Measurements from ENCODE around the gene KLHDC1.
"Not testable (repeated sequence)": the region's sequence is repeated elsewhere in the genome, so short reads cannot be mapped to it uniquely, and the experiment has no call there.

The KLHDC1 gene

GRCh38 chr14:49720744-49721143 is 27.8 kb downstream of the KLHDC1 start:
- Histone ChIP-seq H3K36me3 (ENCODE audit: insufficient read depth, low read length) (no peaks in the 10 kb centered on the region), H3K4me1 (ENCODE audit: insufficient read depth, low read length) (no peaks in the 10 kb centered on the region), H2AFZ (ENCODE audit: low read depth, low read length) (no peak overlapping the region), H3K79me2 (ENCODE audit: insufficient read depth, low read length) (no peaks in the 10 kb centered on the region), H3K4me3 (ENCODE audit: low read depth in 1 of 2, low read length in 2 of 2) (no peak overlapping the region), H4K20me1 (ENCODE audit: insufficient read depth, low read length) (no peaks in the 10 kb centered on the region), H3K9ac (ENCODE audit: low read depth, low read length) (no peak overlapping the region), H3K27me3 (ENCODE audit: insufficient read depth, low read length, poor library complexity) (no peaks in the 10 kb centered on the region), H3K27ac (ENCODE audit: low read length) (no peak overlapping the region), H3K4me2 (ENCODE audit: insufficient read depth, low read length) (no peak overlapping the region), H3K9me3 (ENCODE audit: insufficient read depth, low read length, severe bottlenecking) (no peaks in the 10 kb centered on the region)
- ATAC-seq (ENCODE audit: insufficient read depth, low read depth), result no peak
- no peak for DNase-seq
- TF ChIP-seq CTCF (IDR thresholded peaks at IDR 0.05; ENCODE audit: borderline replicate concordance, extremely low read depth, low read length, poor library complexity, severe bottlenecking) (no peak), EZH2 (IDR thresholded peaks at IDR 0.05; ENCODE audit: borderline replicate concordance, low read depth, low read length, severe bottlenecking) (no peak)

- not testable (repeated sequence) for H3K79me2 ChIP-seq (ENCODE audit: insufficient read depth, low read length); H3K4me1 ChIP-seq (ENCODE audit: insufficient read depth, low read length); H3K36me3 ChIP-seq (ENCODE audit: insufficient read depth, low read length); H3K9me3 ChIP-seq (ENCODE audit: insufficient read depth, low read length, severe bottlenecking); H3K27me3 ChIP-seq (ENCODE audit: insufficient read depth, low read length, poor library complexity); H3K9ac ChIP-seq (ENCODE audit: low read depth, low read length); H3K4me2 ChIP-seq (ENCODE audit: insufficient read depth, low read length); H3K4me3 ChIP-seq (ENCODE audit: low read depth in 1 of 2, low read length in 2 of 2); H4K20me1 ChIP-seq (ENCODE audit: insufficient read depth, low read length); DNase-seq; H3K27ac ChIP-seq (ENCODE audit: low read length); ATAC-seq (ENCODE audit: insufficient read depth, low read depth); H2AFZ ChIP-seq (ENCODE audit: low read depth, low read length)
Measured at GRCh38 chr14:49721733-49722435, 29.0 kb downstream of the KLHDC1 start.

DNA sequence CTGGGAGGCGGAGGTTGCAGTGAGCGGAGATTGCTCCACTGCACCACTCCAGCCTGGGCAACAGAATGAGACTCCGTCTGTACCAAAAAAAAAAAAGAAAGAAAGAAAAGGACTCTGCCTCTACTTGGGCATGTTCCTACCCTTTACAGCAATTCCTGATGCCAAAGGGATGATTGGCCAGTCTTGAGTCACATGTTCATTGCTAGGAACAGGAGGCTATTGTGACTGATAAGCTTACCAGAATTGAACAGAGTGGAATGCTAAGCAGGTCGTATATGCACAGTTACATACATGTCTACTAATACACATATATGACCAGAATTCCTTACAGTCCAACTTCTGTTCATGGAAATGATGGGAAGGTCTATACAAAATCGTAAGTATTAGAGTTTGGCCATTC is 34.3 kb downstream of the KLHDC1 start:
- no peaks in the 10 kb centered on the region for H3K9me3 ChIP-seq (ENCODE audit: insufficient read depth, low read length, severe bottlenecking)
- no peaks in the 10 kb centered on the region for H3K27me3 ChIP-seq (ENCODE audit: insufficient read depth, low read length, poor library complexity)
- H3K4me1 ChIP-seq (ENCODE audit: insufficient read depth, low read length), result no peaks in the 10 kb centered on the region
- H3K36me3 ChIP-seq (ENCODE audit: insufficient read depth, low read length), result no peaks in the 10 kb centered on the region
- no peak overlapping the region for H3K4me2 ChIP-seq (ENCODE audit: insufficient read depth, low read length)
- no peak overlapping the region for H3K4me3 ChIP-seq (ENCODE audit: low read depth in 1 of 2, low read length in 2 of 2)
- no peak for ATAC-seq (ENCODE audit: insufficient read depth, low read depth)
- H2AFZ ChIP-seq (ENCODE audit: low read depth, low read length), result no peak overlapping the region
- no peak overlapping the region for H3K9ac ChIP-seq (ENCODE audit: low read depth, low read length)
- no peaks in the 10 kb centered on the region for H3K79me2 ChIP-seq (ENCODE audit: insufficient read depth, low read length)
- TF ChIP-seq EZH2 (IDR thresholded peaks at IDR 0.05; ENCODE audit: borderline replicate concordance, low read depth, low read length, severe bottlenecking), result no peak
- no peak for TF ChIP-seq CTCF (IDR thresholded peaks at IDR 0.05; ENCODE audit: borderline replicate concordance, extremely low read depth, low read length, poor library complexity, severe bottlenecking)
- no peaks in the 10 kb centered on the region for H4K20me1 ChIP-seq (ENCODE audit: insufficient read depth, low read length)
- no peak overlapping the region for H3K27ac ChIP-seq (ENCODE audit: low read length)
- no peak for DNase-seq

DNA sequence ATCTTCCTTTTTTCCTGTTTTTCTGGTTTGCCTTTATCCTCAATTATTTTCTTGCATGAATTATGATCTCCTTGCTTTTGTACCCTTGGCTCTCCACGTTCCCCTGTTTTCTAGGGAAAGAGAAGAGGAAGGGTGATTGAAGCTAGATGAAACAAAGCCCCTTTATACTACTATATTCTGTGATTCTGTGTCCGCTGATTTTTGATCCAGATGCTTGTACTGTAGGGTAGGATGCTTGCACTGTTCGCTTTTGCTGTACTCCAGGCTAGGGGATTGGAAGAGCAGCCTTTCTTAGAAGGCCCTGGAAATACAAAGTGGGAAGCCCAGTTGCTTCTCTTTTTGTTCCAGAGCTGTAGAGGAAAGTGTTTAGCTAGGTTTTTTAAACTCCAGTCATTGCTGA is 40.0 kb downstream of the KLHDC1 start:
- H3K9ac ChIP-seq (ENCODE audit: low read depth, low read length), result no peak overlapping the region
- no peak overlapping the region for H3K4me2 ChIP-seq (ENCODE audit: insufficient read depth, low read length)
- TF ChIP-seq CTCF (IDR thresholded peaks at IDR 0.05; ENCODE audit: borderline replicate concordance, extremely low read depth, low read length, poor library complexity, severe bottlenecking), result no peak
- no peak for TF ChIP-seq EZH2 (IDR thresholded peaks at IDR 0.05; ENCODE audit: borderline replicate concordance, low read depth, low read length, severe bottlenecking)
- no peak overlapping the region for H3K27ac ChIP-seq (ENCODE audit: low read length)
- H4K20me1 ChIP-seq (ENCODE audit: insufficient read depth, low read length), result no peaks in the 10 kb centered on the region
- H3K27me3 ChIP-seq (ENCODE audit: insufficient read depth, low read length, poor library complexity), result no peaks in the 10 kb centered on the region
- no peak for ATAC-seq (ENCODE audit: insufficient read depth, low read depth)
- no peak overlapping the region for H3K4me3 ChIP-seq (ENCODE audit: low read depth in 1 of 2, low read length in 2 of 2)
- no peaks in the 10 kb centered on the region for H3K79me2 ChIP-seq (ENCODE audit: insufficient read depth, low read length)
- DNase-seq, result no peak
- H3K9me3 ChIP-seq (ENCODE audit: insufficient read depth, low read length, severe bottlenecking), result no peaks in the 10 kb centered on the region
- no peak overlapping the region for H2AFZ ChIP-seq (ENCODE audit: low read depth, low read length)
- no peaks in the 10 kb centered on the region for H3K36me3 ChIP-seq (ENCODE audit: insufficient read depth, low read length)
- H3K4me1 ChIP-seq (ENCODE audit: insufficient read depth, low read length), result no peaks in the 10 kb centered on the region
